Astrocyte of the spinal cord (primary cell): ENCODE measurements around the gene PUS10.

Source experiments
- DNase-seq: peaks from one replicate; pipeline ENCODE4 v3.0.0; 2011; ENCODE audit warnings: low read depth, low spot score
- H3K4me3 ChIP-seq: 2 replicates; pipeline ENCODE4 v1.5.1; 2011; ENCODE audit warnings: low read depth, mild to moderate bottlenecking, low read length, moderate library complexity
- in situ Hi-C: cut with HindIII; loops from 2 replicates; pipeline ENCODE4 v1.10.0; 2017; ENCODE audit warnings: low sequenced_read_pairs
- TF ChIP-seq, protein P1 (sequence below): IDR thresholded peaks from 2 replicates; pipeline ENCODE4 v1.5.1; 2012; ENCODE audit warnings: low read depth, mild to moderate bottlenecking, low read length, inconsistent platforms

Gene PUS10

DNA sequence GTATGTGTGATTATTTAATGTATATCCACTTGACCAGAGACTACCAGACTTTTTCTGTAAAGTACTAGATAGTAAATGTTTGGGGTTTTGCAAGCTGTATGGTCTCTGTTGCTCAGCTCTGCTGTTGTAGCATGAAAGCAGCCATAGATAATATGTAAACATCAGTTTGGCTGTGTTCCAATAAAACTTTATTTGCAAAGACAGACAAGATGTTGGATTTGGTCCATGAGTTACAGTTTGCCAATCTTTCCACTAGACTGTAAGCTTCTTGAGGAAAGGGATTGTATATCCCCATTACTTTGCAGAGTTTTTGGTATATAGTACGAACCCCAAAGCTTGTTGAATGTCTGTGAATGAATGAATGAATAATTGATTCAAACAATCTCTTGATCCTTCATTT, 119.5 kb downstream of the PUS10 start:
- TF ChIP-seq, protein P1, sequence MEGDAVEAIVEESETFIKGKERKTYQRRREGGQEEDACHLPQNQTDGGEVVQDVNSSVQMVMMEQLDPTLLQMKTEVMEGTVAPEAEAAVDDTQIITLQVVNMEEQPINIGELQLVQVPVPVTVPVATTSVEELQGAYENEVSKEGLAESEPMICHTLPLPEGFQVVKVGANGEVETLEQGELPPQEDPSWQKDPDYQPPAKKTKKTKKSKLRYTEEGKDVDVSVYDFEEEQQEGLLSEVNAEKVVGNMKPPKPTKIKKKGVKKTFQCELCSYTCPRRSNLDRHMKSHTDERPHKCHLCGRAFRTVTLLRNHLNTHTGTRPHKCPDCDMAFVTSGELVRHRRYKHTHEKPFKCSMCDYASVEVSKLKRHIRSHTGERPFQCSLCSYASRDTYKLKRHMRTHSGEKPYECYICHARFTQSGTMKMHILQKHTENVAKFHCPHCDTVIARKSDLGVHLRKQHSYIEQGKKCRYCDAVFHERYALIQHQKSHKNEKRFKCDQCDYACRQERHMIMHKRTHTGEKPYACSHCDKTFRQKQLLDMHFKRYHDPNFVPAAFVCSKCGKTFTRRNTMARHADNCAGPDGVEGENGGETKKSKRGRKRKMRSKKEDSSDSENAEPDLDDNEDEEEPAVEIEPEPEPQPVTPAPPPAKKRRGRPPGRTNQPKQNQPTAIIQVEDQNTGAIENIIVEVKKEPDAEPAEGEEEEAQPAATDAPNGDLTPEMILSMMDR: no peak
- in situ Hi-C loops: no loop called here
- no peak for DNase-seq
- no peak overlapping the region for H3K4me3 ChIP-seq
